NCI-H146 (cell line): ENCODE measurements around the gene FAM168A.

Experiments used
- DNase-seq: peaks from one replicate; lab custom pipeline; 2025; lab: John Stamatoyannopoulos, UW

FAM168A gene

GRCh38 chr11:73426219-73426850, 171.6 kb downstream of the FAM168A start:
- DNase-seq = no peak

- no peak for DNase-seq
Measured at GRCh38 chr11:73425108-73425507, 172.8 kb downstream of the FAM168A start.

- no peak for DNase-seq
Measured at GRCh38 chr11:73423506-73423905, 174.4 kb downstream of the FAM168A start.

GRCh38 chr11:73422886-73423285, 175.0 kb downstream of the FAM168A start:
- no peak for DNase-seq

- no peak for DNase-seq
Measured at GRCh38 chr11:73420136-73420535, 177.8 kb downstream of the FAM168A start.

- no peak for DNase-seq
Measured at GRCh38 chr11:73416786-73417185, 181.1 kb downstream of the FAM168A start.

GRCh38 chr11:73415854-73416615, 181.9 kb downstream of the FAM168A start:
- no peak for DNase-seq

GRCh38 chr11:73414977-73415651, 182.8 kb downstream of the FAM168A start:
- DNase-seq = no peak

- no peak for DNase-seq
Measured at GRCh38 chr11:73413256-73413655, 184.7 kb downstream of the FAM168A start.

GRCh38 chr11:73412308-73412707, 185.6 kb downstream of the FAM168A start:
- no peak for DNase-seq

- no peak for DNase-seq
Measured at GRCh38 chr11:73411031-73411430, 186.9 kb downstream of the FAM168A start.

- no peak for DNase-seq
Measured at GRCh38 chr11:73410627-73411026, 187.3 kb downstream of the FAM168A start.

- no peak for DNase-seq
Measured at GRCh38 chr11:73409431-73409830, 188.5 kb downstream of the FAM168A start.

- DNase-seq = no peak
Measured at GRCh38 chr11:73406619-73407018, 191.3 kb downstream of the FAM168A start.

- DNase-seq = no peak
Measured at GRCh38 chr11:73406131-73406530, 191.8 kb downstream of the FAM168A start.

GRCh38 chr11:73405146-73405510, 192.8 kb downstream of the FAM168A start:
- DNase-seq = no peak

GRCh38 chr11:73404506-73405145, 193.3 kb downstream of the FAM168A start:
- DNase-seq = no peak

- peak; percentile 28 for DNase-seq
Measured at GRCh38 chr11:73404048-73404447, 193.9 kb downstream of the FAM168A start.

- DNase-seq = no peak
Measured at GRCh38 chr11:73403541-73403940, 194.4 kb downstream of the FAM168A start.

GRCh38 chr11:73402834-73403185, 195.1 kb downstream of the FAM168A start:
- no peak for DNase-seq

GRCh38 chr11:73401924-73402833, 195.7 kb downstream of the FAM168A start:
- no peak for DNase-seq
